Smooth muscle cell (in vitro differentiated cells): Measurements from ENCODE around the gene CBLB. TPM values are rescaled to one million over a fixed set of nuclear protein-coding genes. Genes with fewer than 3 reads are reported as not detected.
A peak's percentile ranks its signal among the peaks of the same experiment; 100 is the strongest.

ENCODE experiments used
- DNase-seq: peaks from one replicate; lab custom pipeline; 2025; ENCODE audit not compliant: unreplicated experiment; lab: John Stamatoyannopoulos, UW
- H2AFZ ChIP-seq: fragments of 200-600 bp; sonication (generic); 2 replicates; pipeline ENCODE4 v1.6.0; 2016; ENCODE audit warnings: antibody characterized with exemption, low read depth, mild to moderate bottlenecking
- H3F3A ChIP-seq: fragments of 200-600 bp; sonication (generic); 2 replicates; pipeline ENCODE4 v1.6.0; 2017; ENCODE audit warnings: antibody characterized with exemption, low read depth
- H3K27ac ChIP-seq: fragments of 200-600 bp; sonication (generic); 2 replicates; pipeline ENCODE4 v1.5.1; 2016; ENCODE audit warnings: low read depth, mild to moderate bottlenecking
- H3K27me3 ChIP-seq: fragments of 200-600 bp; sonication (generic); 2 replicates; pipeline ENCODE4 v1.6.1; 2016; ENCODE audit warnings: low read depth, mild to moderate bottlenecking
- H3K36me3 ChIP-seq: fragments of 200-600 bp; sonication (generic); 2 replicates; pipeline ENCODE4 v1.5.1; 2016; ENCODE audit warnings: low read depth
- H3K4me1 ChIP-seq: fragments of 200-600 bp; sonication (generic); 2 replicates; pipeline ENCODE4 v1.5.1; 2016; ENCODE audit warnings: low read depth
- H3K4me2 ChIP-seq: fragments of 200-600 bp; sonication (generic); 2 replicates; pipeline ENCODE4 v1.6.0; 2016; ENCODE audit warnings: mild to moderate bottlenecking
- H3K4me3 ChIP-seq: fragments of 200-600 bp; sonication (generic); 2 replicates; pipeline ENCODE4 v1.5.1; 2016; ENCODE audit warnings: mild to moderate bottlenecking
- H3K79me2 ChIP-seq: fragments of 200-600 bp; sonication (generic); 2 replicates; pipeline ENCODE4 v1.6.0; 2016; ENCODE audit warnings: low read depth, mild to moderate bottlenecking
- H3K9ac ChIP-seq: fragments of 200-600 bp; sonication (generic); 2 replicates; pipeline ENCODE4 v1.6.0; 2016; ENCODE audit warnings: low read depth
- H3K9me3 ChIP-seq: fragments of 200-600 bp; sonication (generic); replicated peaks from 2 replicates; pipeline ENCODE4 v1.5.1; 2016; ENCODE audit warnings: low read depth
- H4K20me1 ChIP-seq: fragments of 200-600 bp; sonication (generic); 2 replicates; pipeline ENCODE4 v1.6.0; 2016; ENCODE audit warnings: low read depth
- CTCF ChIP-seq: fragments of 200-600 bp; sonication (generic); IDR thresholded peaks from 2 replicates; pipeline ENCODE4 v1.5.1; 2017; ENCODE audit warnings: borderline replicate concordance, mild to moderate bottlenecking, antibody characterized with exemption; ENCODE audit not compliant: insufficient read depth, poor library complexity, severe bottlenecking
- WGBS: methylation state at CpG from one replicate; pipeline ENCODE4 v1.1.7; 2016; ENCODE audit warnings: low lambda C conversion rate; 5-methylcytosine and 5-hydroxymethylcytosine counted together
- polyA plus RNA-seq: library from polyadenylated mRNA; unstranded; fragments of >200 nt; fragmentation: Nextera tagmentation; extraction: Ambion mirVana; gene quantifications from 2 replicates; pipeline ENCODE4 v1.2.1, GENCODE V29; 2016
- total RNA-seq: library from RNA; depleted of rRNA; stranded (reverse); fragments of >200 nt; gene quantifications from 2 replicates; pipeline ENCODE4 v1.2.3, GENCODE V29; 2014

Gene CBLB
- total and polyA plus RNA-seq, 2 experiments from 2014 or later = 13.9 to 38.9 TPM

- Histone ChIP-seq H3K36me3 (no peaks in the 10 kb centered on the region), H3K4me3 (no peak overlapping the region), H3K9ac (no peak overlapping the region), H3K79me2 (no peaks in the 10 kb centered on the region), H4K20me1 (no peaks in the 10 kb centered on the region), H3K27ac (no peak overlapping the region), H3K9me3 (no peaks in the 10 kb centered on the region), H3K27me3 (no peaks in the 10 kb centered on the region), H3F3A (no peaks in the 10 kb centered on the region), H3K4me2 (no peak overlapping the region), H3K4me1 (no peaks in the 10 kb centered on the region), H2AFZ (no peak overlapping the region)
- WGBS = 95% methylated on average over 4 of the region's 4 CpGs
- no peak for DNase-seq
- TF ChIP-seq CTCF = no peak
These were observed 20.1 kb upstream of the CBLB start for GRCh38 chr3:105888621-105889579.

GRCh38 chr3:105885256-105885655 lies 16.4 kb upstream of the CBLB start:
- H3K9me3 ChIP-seq = no peaks in the 10 kb centered on the region
- H3K27me3 ChIP-seq = no peaks in the 10 kb centered on the region
- WGBS = 94% methylated on average over 2 of the region's 2 CpGs
- H3K79me2 ChIP-seq = no peaks in the 10 kb centered on the region
- no peak overlapping the region for H3K27ac ChIP-seq
- no peaks in the 10 kb centered on the region for H4K20me1 ChIP-seq
- H3K9ac ChIP-seq = no peak overlapping the region
- no peak for TF ChIP-seq CTCF
- no peaks in the 10 kb centered on the region for H3K4me1 ChIP-seq
- no peak overlapping the region for H3K4me3 ChIP-seq
- no peak overlapping the region for H3K4me2 ChIP-seq
- DNase-seq = no peak
- no peaks in the 10 kb centered on the region for H3F3A ChIP-seq
- H2AFZ ChIP-seq = no peak overlapping the region
- H3K36me3 ChIP-seq = no peaks in the 10 kb centered on the region

- H2AFZ ChIP-seq = peak overlapping the region; percentile 34
- 51% methylated on average over 1 of the region's 1 CpG for WGBS
These were observed 15.1 kb upstream of the CBLB start for GRCh38 chr3:105883798-105884377.

More at GRCh38 chr3:105883798-105884377, 15.1 kb upstream of the CBLB start:
- Histone ChIP-seq H3K36me3 (no peaks in the 10 kb centered on the region), H3K27me3 (no peaks in the 10 kb centered on the region), H3K9ac (no peak overlapping the region), H3K4me3 (no peak overlapping the region), H4K20me1 (no peaks in the 10 kb centered on the region), H3F3A (no peaks in the 10 kb centered on the region), H3K27ac (no peak overlapping the region), H3K9me3 (no peaks in the 10 kb centered on the region), H3K4me1 (no peaks in the 10 kb centered on the region), H3K4me2 (no peak overlapping the region), H3K79me2 (no peaks in the 10 kb centered on the region)
- no peak for DNase-seq
- no peak for TF ChIP-seq CTCF
